ENCODE measurements around the gene IP6K2. TPM values are rescaled to one million over a fixed set of nuclear protein-coding genes. Genes with fewer than 3 reads are reported as not detected.

IP6K2 gene
- total RNA-seq, 4 donors from 2014 or later = 16.9 to 31.8 (median 22.0) TPM

- in situ Hi-C loops (cut with MboI; ENCODE audit: low sequenced_read_pairs in 4 of 4) (no loop called here), intact Hi-C loops (cut with DNase I; ENCODE audit: low total_unique reads) (no loop called here)
- ATAC-seq (no peak), DNase-seq (no peak)
- Histone ChIP-seq H3K4me1 (no peaks in the 10 kb centered on the region), H3K27ac (no peak overlapping the region), H3K27me3 (no peaks in the 10 kb centered on the region), H3K9me3 (no peaks in the 10 kb centered on the region), H3K36me3 (no peaks in the 10 kb centered on the region), H3K4me3 (no peak overlapping the region)
- TF ChIP-seq CTCF (IDR thresholded peaks at IDR 0.05 in 4 of 5, conservative IDR thresholded peaks at IDR 0.05 in 1 of 5) = no peak
- TF ChIP-seq POLR2A (IDR thresholded peaks at IDR 0.05) = no peak
These were observed 68.7 kb downstream of the IP6K2 start for GRCh38 chr3:48648188-48648850.

- DNase-seq (no peak), ATAC-seq (no peak)
- in situ Hi-C loops (cut with MboI; ENCODE audit: low sequenced_read_pairs in 4 of 4) = no loop called here
- intact Hi-C loops (cut with DNase I; ENCODE audit: low total_unique reads) = no loop called here
- Histone ChIP-seq H3K27ac (no peak overlapping the region), H3K27me3 (no peaks in the 10 kb centered on the region), H3K4me1 (no peaks in the 10 kb centered on the region), H3K4me3 (no peak overlapping the region), H3K9me3 (no peaks in the 10 kb centered on the region), H3K36me3 (no peaks in the 10 kb centered on the region)
- TF ChIP-seq POLR2A (IDR thresholded peaks at IDR 0.05) (no peak), CTCF (IDR thresholded peaks at IDR 0.05 in 4 of 5, conservative IDR thresholded peaks at IDR 0.05 in 1 of 5) (no peak)
These were observed 69.3 kb downstream of the IP6K2 start for GRCh38 chr3:48647714-48648113.

GRCh38 chr3:48644898-48645760 is 71.9 kb downstream of the IP6K2 start:
- H3K4me1 ChIP-seq = no peaks in the 10 kb centered on the region
- H3K36me3 ChIP-seq = no peaks in the 10 kb centered on the region
- H3K27ac ChIP-seq = no peak overlapping the region
- H3K4me3 ChIP-seq = no peak overlapping the region
- intact Hi-C loops (cut with DNase I; ENCODE audit: low total_unique reads) (no loop called here), in situ Hi-C loops (cut with MboI; ENCODE audit: low sequenced_read_pairs in 4 of 4) (no loop called here)
- H3K27me3 ChIP-seq = no peaks in the 10 kb centered on the region
- no peaks in the 10 kb centered on the region for H3K9me3 ChIP-seq
- DNase-seq = no peak
- no peak for ATAC-seq
- no peak for TF ChIP-seq POLR2A (IDR thresholded peaks at IDR 0.05)
- TF ChIP-seq CTCF (IDR thresholded peaks at IDR 0.05 in 4 of 5, conservative IDR thresholded peaks at IDR 0.05 in 1 of 5) = no peak

GRCh38 chr3:48642605-48643004 is 74.4 kb downstream of the IP6K2 start:
- Histone ChIP-seq H3K36me3 (no peaks in the 10 kb centered on the region), H3K4me1 (no peaks in the 10 kb centered on the region), H3K27me3 (no peaks in the 10 kb centered on the region), H3K9me3 (no peaks in the 10 kb centered on the region), H3K27ac (no peak overlapping the region), H3K4me3 (no peak overlapping the region)
- TF ChIP-seq CTCF (IDR thresholded peaks at IDR 0.05 in 4 of 5, conservative IDR thresholded peaks at IDR 0.05 in 1 of 5) = no peak
- no peak for TF ChIP-seq POLR2A (IDR thresholded peaks at IDR 0.05)
- in situ Hi-C loops (cut with MboI; ENCODE audit: low sequenced_read_pairs in 4 of 4) (no loop called here), intact Hi-C loops (cut with DNase I; ENCODE audit: low total_unique reads) (no loop called here)
- no peak for ATAC-seq
- DNase-seq = no peak
